ENCODE results near the gene TOMM34. TPM values are rescaled to one million over a fixed set of nuclear protein-coding genes. Genes with fewer than 3 reads are reported as not detected.

Gene TOMM34
- total RNA-seq, 1 experiment from 2014 or later: 37.5 TPM

DNA sequence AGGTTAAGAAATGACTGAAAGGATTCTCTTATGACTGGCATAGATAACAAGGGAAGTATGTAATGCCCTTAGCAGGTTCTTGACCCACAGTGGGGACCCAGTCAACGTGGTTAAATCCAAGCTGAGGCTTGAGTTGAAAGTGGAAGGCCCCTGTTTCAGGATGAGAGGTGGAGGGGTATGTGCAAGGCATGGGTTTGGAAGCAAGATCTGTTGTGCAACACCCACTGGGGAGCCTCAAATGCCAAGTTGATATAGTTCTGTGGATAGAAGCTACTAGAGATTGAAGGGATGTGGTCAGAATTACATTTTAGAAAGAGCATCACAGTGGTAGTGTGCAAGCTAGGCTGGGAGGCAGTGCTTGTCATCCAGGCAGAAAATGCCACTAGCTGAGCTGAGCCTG lies 45.3 kb downstream of the TOMM34 start:
- no peak overlapping the region for H2BK5ac ChIP-seq (ENCODE audit: insufficient read length, low read length)
- peaks cover 3% of the 10 kb centered on the region; the same call in 1 of the 2 replicates for H3K4me1 ChIP-seq (ENCODE audit: insufficient read depth, low read length)
- Mint-ChIP-seq H3K27me3 (ENCODE audit: low read depth) (no peaks in the 10 kb centered on the region), H3K27ac (no peak overlapping the region), H3K4me1 (peaks cover 17 to 26% of the 10 kb centered on the region in 2 experiments), H3K4me3 (no peak overlapping the region), H3K9me3 (no peaks in the 10 kb centered on the region), H3K36me3 (ENCODE audit: insufficient read depth in 1 of 3, low read depth in 3 of 3) (peaks cover 29 to 73% (median 57%) of the 10 kb centered on the region in 3 experiments; a peak in 6 of 7 replicates)
- no peak overlapping the region for H3T11ph ChIP-seq (ENCODE audit: low read length)
- no peak overlapping the region for H3K27ac ChIP-seq (ENCODE audit: insufficient read length, low read depth, low read length)
- H2AFZ ChIP-seq (ENCODE audit: low read length): no peak overlapping the region
- H3K79me2 ChIP-seq (ENCODE audit: insufficient read depth, low read length): no peaks in the 10 kb centered on the region
- no peak overlapping the region for H3K56ac ChIP-seq (ENCODE audit: insufficient read length, low read depth, low read length)
- no peak overlapping the region for H2BK120ac ChIP-seq (ENCODE audit: low read depth, low read length, poor library complexity, severe bottlenecking)
- no CpG with 5 or more reads among the region's 1 CpG for WGBS (ENCODE audit: extremely low coverage, insufficient read length, low lambda C conversion rate)
- H3K18ac ChIP-seq (ENCODE audit: insufficient read length, low read depth, low read length): no peak overlapping the region
- no peak for DNase-seq
- no peak overlapping the region for H2BK12ac ChIP-seq (ENCODE audit: insufficient read length, low read depth, low read length)
- H3K23ac ChIP-seq (ENCODE audit: insufficient read length, low read depth, low read length): no peak overlapping the region
- no peaks in the 10 kb centered on the region for H3K9me3 ChIP-seq (ENCODE audit: control insufficient read depth, low read depth, low read length)
- H3K9ac ChIP-seq (ENCODE audit: extremely low read depth, insufficient read length, low read length): no peak overlapping the region
- no peak overlapping the region for H4K91ac ChIP-seq (ENCODE audit: insufficient read length, low read depth, low read length)
- no peaks in the 10 kb centered on the region for H3K27me3 ChIP-seq (ENCODE audit: insufficient read depth, low read length)
- no peak overlapping the region for H3K4me2 ChIP-seq (ENCODE audit: insufficient read depth, insufficient read length, low read length)
- H4K5ac ChIP-seq (ENCODE audit: insufficient read length, low read depth, low read length): no peak overlapping the region
- no peak overlapping the region for H2BK20ac ChIP-seq (ENCODE audit: low read depth, low read length, poor library complexity, severe bottlenecking)
- no peaks in the 10 kb centered on the region for H4K20me1 ChIP-seq (ENCODE audit: control insufficient read depth, insufficient read depth, insufficient read length)
- H3K79me1 ChIP-seq (ENCODE audit: insufficient read depth, low read depth, low read length, poor library complexity, severe bottlenecking): no peaks in the 10 kb centered on the region
- no peak overlapping the region for H2AK5ac ChIP-seq (ENCODE audit: insufficient read length, low read length)
- TF ChIP-seq, protein P1, sequence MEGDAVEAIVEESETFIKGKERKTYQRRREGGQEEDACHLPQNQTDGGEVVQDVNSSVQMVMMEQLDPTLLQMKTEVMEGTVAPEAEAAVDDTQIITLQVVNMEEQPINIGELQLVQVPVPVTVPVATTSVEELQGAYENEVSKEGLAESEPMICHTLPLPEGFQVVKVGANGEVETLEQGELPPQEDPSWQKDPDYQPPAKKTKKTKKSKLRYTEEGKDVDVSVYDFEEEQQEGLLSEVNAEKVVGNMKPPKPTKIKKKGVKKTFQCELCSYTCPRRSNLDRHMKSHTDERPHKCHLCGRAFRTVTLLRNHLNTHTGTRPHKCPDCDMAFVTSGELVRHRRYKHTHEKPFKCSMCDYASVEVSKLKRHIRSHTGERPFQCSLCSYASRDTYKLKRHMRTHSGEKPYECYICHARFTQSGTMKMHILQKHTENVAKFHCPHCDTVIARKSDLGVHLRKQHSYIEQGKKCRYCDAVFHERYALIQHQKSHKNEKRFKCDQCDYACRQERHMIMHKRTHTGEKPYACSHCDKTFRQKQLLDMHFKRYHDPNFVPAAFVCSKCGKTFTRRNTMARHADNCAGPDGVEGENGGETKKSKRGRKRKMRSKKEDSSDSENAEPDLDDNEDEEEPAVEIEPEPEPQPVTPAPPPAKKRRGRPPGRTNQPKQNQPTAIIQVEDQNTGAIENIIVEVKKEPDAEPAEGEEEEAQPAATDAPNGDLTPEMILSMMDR (conservative IDR thresholded peaks at IDR 0.05): no peak
- H2BK15ac ChIP-seq (ENCODE audit: low read depth, low read length): no peak overlapping the region
- H3K14ac ChIP-seq (ENCODE audit: insufficient read depth, low read length): no peak overlapping the region
- H4K8ac ChIP-seq (replicated peaks; ENCODE audit: insufficient read length, low read depth, low read length): no peak overlapping the region
- peaks cover 8% of the 10 kb centered on the region for H3K23me2 ChIP-seq (ENCODE audit: insufficient read length, low read depth, low read length, poor library complexity, severe bottlenecking)
- H3K4ac ChIP-seq (ENCODE audit: low read depth, low read length): no peak overlapping the region
